NCI-H2171 (cell line): ENCODE measurements around the gene ANKRD13A.
"Not testable (repeated sequence)": the region's sequence is repeated elsewhere in the genome, so short reads cannot be mapped to it uniquely, and the experiment has no call there.

ENCODE experiments used
- DNase-seq: peaks from one replicate; lab custom pipeline; 2025; lab: John Stamatoyannopoulos, UW

Gene ANKRD13A

DNA sequence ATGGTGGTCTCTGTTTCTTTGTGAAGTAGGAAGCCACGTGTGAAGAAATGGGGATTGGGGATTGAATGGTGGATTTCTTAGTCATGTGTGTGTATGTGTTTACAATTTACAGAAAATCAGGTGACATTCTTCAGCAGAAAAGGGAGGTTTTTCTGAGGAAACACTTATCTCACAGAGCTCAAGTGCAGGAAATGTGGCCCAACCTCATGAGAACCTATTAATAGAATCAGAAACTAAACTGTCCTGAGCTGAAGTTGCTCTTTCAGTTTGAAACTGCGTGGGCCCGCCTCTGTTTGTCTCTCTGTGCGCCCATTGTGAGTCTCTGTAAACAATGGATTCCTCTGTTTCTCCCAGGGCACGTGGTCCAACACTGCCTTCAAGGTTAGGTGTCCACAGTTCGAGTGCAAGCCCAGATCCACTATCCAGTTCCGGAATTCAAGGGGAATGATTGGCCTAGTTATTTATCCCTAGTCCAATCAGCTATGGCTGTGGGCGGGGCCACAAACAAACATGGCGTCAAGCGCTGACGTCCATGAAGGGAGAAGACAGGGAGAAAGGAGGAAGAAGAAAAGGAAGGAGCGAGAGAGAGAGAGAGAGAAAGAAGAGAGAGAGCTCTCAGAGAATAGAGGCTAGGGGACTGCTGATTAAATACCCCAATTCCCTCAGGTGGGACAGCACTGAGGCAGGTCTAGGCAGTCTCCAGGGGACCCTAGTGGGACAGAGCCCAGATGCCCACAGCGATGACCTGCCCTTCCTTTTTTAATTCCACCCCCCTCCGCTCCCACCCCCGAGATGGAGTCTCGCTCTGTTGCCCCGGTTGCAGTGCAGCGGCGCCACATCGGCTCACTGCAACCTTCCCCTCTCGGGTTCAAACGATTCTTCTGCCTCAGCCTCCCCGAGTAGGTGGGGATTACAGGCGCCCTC, 80.5 kb downstream of the ANKRD13A start:
- DNase-seq, result no peak

DNA sequence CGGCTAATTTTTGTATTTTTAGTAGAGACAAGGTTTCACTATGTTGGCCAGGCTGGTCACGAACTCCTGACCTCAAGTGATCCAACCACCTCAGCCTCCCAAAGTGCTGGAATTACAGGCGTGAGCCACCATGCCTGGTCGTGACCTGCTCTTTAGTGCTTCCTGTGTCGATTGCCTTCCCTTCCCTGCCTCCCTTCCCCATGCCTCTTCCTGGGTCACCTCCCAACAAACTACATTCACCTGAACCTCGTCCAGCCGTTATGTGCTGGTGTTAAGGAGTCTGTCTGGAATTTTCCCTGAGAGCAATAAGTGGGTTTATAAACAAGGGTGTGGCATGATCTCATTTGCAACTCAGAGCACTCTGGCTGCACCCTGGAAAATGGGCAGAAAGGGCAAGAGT, 81.2 kb downstream of the ANKRD13A start:
- no peak for DNase-seq

DNA sequence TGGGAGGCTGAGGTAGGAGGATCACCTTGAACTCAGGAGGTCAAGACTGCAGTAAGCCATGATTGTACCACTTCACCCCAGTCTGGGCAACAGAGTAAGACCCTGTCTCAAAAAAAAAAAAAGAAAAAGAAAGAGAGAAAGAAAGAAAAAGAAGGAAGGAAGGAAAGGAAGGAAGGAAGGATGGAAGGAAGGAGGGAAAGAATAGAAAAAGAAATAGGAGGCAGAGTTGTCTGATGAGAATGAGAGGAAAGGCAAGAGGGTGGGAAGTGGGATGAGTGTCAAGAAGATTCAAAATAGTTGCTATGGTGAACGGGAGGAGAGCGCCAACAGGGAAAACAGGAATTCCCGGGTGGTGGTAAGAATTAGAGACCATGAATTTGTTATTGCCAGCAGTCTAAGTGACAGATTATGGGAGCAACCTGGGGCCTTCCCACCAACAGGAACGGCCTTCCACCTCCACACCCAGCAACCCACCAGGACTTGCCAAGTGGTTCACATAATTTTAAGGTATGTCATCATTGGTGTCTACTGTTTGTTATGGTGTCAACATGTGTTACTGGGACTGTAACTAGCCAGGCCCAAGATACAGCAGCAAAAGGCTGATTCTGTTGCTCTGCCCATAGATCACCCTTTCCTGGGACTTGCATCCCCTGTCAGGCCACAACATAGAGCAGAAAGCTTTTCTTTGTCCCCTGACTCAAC, 85.2 kb downstream of the ANKRD13A start:
- no peak for DNase-seq

DNA sequence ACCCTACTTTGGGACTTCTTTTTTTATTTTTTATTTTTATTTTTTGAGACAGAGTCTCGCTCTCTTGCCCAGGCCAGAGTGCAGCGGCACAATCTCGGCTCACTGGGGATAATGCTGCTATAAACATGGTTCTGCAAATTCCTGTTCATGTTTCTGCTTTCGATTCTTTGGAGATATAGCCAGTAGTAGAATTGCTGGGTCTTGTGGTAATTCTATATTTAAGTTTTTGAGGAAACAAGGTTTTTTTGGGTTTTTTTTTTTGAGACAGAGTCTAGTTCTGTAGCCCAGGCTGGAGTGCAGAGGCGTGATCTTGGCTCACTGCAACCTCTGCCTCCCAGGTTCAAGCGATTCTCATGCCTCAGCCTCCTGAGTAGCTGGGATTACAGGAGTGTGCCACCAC, 89.0 kb downstream of the ANKRD13A start:
- DNase-seq, result not testable (repeated sequence)

DNA sequence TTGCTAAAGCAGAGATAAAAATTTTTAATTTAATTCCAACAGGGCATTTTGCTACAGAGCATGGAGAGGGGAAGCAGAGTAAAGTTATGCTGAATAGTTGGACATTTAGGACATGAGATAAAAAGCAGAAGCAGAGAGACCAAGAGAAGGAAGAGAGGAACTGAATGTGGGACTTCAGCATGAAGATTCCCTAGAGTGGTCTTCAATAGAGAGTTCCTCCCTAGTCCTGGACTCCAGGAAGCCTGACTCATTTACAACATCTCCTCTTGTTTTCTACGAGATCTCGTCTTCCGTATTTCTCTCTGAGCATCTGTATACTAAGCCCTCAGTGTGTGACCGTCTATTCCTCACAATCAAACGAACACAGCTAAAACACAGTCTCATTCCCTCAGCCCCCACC, 89.7 kb downstream of the ANKRD13A start:
- no peak for DNase-seq
